ENCODE data around the gene DCBLD1.

DCBLD1 gene

DNA sequence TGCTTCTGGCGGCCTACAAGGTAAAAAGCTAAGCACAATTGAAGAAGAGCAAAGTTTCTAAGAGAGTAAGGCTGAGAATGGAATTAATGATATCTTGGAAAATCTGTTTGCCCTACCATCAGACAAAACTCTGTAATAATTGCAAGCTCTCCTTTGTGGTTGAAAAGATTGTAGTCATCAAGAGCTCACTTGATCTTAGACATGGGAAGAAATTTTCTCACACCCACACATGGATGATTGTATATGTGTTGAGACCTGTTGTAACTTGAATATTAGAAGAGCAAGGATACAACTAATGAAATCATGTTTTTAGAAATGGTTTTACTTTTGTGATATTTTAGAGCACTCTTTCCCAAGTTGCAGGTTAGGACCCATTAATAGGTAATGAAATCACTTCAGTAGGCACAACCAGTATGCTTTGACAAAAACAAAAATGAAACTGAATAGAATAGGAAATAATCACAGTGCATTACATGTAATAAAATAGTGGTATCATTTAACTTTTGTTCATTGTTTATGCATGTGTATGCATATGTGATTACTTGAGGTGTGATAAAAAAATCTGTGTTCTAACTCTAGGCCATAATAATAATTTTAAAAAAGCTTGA lies 14.0 kb downstream of the DCBLD1 start:
- no peak for DNase-seq (ENCODE audit: insufficient read length, low spot score)
- peak; percentile 83 for FAIRE-seq

DNA sequence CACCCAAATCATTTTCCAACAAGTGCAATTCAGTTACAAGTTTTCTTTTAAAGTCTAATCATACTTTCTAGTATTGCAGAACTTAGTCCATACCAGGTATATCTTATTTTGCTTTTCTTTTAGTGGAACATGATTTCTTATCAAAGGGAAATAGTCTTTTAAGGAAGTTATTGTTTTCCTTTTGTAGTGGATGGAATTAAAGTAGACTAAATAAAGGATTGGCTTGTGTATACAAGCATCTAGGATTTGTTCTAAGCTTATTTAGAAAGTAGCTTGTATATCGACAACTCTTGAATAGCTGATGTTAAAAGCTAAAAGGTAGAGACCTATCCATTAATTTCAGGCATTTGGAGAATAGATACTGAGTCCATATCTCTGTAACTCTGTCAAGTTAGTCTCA lies 14.8 kb downstream of the DCBLD1 start:
- TF ChIP-seq POLR2A (IDR thresholded peaks at IDR 0.05; ENCODE audit: low read depth, low read length), result no peak
- FAIRE-seq (no peak), DNase-seq (ENCODE audit: insufficient read length, low spot score) (no peak)

More for the DNA sequence above, 14.0 kb downstream of the DCBLD1 start:
- no peak for TF ChIP-seq POLR2A (IDR thresholded peaks at IDR 0.05; ENCODE audit: low read depth, low read length)

- FAIRE-seq (peak; percentile 94), DNase-seq (ENCODE audit: insufficient read length, low spot score) (no peak)
- no peak for TF ChIP-seq POLR2A (IDR thresholded peaks at IDR 0.05; ENCODE audit: low read depth, low read length)
These were observed 15.7 kb downstream of the DCBLD1 start for GRCh38 chr6:117498159-117498558.

DNA sequence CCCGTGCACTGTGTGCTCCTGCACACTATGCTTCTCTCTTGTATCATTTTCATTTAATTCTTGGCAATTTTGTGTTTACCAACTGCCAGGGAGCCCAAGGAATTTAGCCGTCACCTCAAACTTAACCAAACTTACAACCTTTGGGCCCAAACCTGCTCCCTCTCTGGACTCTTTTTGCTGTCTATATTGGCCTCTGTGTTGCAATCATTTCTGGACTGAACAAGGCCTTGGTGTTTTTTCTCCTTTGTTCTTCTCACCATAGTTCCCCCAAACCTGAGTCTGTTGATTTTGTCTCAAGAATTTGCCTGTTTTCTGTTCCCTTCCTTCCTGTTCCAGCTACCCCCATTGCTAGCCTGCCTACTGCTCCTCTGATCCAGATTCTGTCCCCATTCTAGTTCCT lies 19.2 kb downstream of the DCBLD1 start:
- no peak for TF ChIP-seq POLR2A (IDR thresholded peaks at IDR 0.05; ENCODE audit: low read depth, low read length)
- FAIRE-seq, result no peak
- DNase-seq (ENCODE audit: insufficient read length, low spot score), result no peak

- FAIRE-seq (no peak), DNase-seq (ENCODE audit: insufficient read length, low spot score) (no peak)
- TF ChIP-seq POLR2A (IDR thresholded peaks at IDR 0.05; ENCODE audit: low read depth, low read length), result no peak
These were observed 20.1 kb downstream of the DCBLD1 start for GRCh38 chr6:117502580-117502979.

DNA sequence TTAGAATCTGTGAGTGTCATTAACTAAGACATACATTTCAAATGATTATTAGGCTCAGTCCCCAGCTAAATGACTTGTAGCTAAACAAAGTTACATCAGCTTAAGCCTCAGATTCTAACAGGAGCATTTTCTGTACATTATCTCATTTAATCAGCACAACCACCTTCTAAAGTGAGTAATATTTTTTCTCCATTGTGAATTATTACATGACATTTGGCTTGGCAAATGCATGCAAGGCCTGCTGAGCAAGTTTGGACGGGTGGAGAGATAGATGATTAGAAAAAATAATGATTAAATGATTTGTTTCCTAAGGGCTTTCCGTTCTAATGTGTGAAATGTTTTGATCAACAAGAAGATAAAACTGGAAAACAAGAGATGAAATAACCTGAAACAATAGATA lies 20.7 kb downstream of the DCBLD1 start:
- DNase-seq (ENCODE audit: insufficient read length, low spot score) (no peak), FAIRE-seq (no peak)
- no peak for TF ChIP-seq POLR2A (IDR thresholded peaks at IDR 0.05; ENCODE audit: low read depth, low read length)

DNA sequence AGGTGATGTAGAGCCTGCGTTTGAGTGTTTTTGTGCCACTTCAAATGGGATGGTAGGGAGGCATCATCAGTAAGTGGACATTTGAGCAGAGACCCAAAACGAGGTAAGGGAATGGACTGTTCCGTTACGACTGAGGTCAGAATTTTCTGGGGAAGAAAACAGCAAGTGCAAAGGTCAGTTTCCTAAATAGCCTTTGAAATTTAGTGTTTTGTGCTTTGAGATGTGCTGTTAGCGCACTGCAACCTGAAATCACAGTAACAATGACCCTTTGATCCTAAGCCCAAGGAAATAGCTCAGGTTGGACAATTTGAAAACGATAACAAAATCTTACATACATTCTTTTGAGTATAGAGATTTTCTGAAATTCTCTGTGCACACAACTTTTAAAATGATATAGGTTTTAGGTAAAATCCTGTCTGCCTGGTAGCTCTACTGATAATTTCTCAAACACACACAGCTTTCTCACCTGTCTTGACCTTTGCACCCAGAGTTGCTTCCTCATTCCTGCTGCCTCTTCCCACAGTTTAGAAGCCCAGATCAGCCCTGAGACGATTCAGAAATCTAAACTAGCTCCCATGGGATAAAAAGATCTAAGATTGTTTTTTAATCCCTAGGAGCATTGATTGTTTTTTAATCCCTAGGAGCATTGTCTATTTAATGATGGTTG lies 22.1 kb downstream of the DCBLD1 start:
- no peak for FAIRE-seq
- DNase-seq (ENCODE audit: insufficient read length, low spot score), result no peak
- TF ChIP-seq POLR2A (IDR thresholded peaks at IDR 0.05; ENCODE audit: low read depth, low read length), result no peak

- TF ChIP-seq POLR2A (IDR thresholded peaks at IDR 0.05; ENCODE audit: low read depth, low read length), result no peak
- DNase-seq (ENCODE audit: insufficient read length, low spot score), result no peak
- FAIRE-seq, result no peak
These were observed 22.8 kb downstream of the DCBLD1 start for GRCh38 chr6:117505311-117505710.

GRCh38 chr6:117506180-117506835 lies 23.8 kb downstream of the DCBLD1 start:
- DNase-seq (ENCODE audit: insufficient read length, low spot score) (no peak), FAIRE-seq (no peak)
- TF ChIP-seq POLR2A (IDR thresholded peaks at IDR 0.05; ENCODE audit: low read depth, low read length), result no peak

DNA sequence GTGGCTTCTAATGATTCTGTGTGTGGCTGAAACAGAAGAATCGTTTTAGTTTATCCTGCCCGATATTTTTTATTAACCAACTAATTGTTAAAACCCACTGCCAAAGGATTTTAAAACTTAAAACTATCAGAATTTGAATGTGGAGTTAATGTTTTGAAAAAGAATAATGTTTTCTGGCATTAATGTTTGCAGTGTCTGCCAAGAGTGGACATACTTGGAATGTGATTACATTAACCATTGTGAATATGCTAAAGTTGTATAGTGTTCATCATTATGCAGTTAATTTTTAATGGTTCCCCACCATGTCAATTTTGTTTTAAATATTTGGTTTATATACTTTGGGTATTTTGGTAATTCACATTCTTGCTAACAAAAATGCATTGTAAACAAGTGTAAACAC lies 24.4 kb downstream of the DCBLD1 start:
- no peak for FAIRE-seq

DNA sequence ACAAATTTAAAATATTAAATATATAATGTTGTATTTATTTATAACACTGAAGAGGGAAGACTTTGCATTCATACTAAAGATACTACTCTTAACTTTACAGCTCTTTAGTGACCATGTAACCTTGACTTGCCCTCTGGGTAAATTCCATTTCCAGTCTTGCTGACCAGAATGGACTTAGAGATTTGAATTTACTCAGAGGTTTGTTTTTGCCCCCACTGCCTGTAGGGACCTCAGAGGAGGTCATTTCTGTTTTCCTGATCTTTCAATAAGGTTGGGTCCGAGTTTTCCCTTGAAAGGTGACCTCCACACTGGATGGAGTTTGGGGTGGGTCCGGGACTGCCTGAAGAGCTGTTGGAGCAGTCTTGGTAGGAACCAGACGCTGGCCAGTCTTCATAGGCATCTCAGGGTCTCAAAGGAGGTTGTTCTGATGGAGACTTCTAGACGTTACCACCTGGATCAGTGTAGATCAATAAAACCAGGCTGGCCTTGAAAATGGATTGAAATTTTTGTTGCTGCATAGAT lies 26.0 kb downstream of the DCBLD1 start:
- no peak for FAIRE-seq
- no peak for TF ChIP-seq POLR2A (IDR thresholded peaks at IDR 0.05; ENCODE audit: low read depth, low read length)
- DNase-seq (ENCODE audit: insufficient read length, low spot score), result no peak

More for the DNA sequence above, 24.4 kb downstream of the DCBLD1 start:
- no peak for DNase-seq (ENCODE audit: insufficient read length, low spot score)
- no peak for TF ChIP-seq POLR2A (IDR thresholded peaks at IDR 0.05; ENCODE audit: low read depth, low read length)

DNA sequence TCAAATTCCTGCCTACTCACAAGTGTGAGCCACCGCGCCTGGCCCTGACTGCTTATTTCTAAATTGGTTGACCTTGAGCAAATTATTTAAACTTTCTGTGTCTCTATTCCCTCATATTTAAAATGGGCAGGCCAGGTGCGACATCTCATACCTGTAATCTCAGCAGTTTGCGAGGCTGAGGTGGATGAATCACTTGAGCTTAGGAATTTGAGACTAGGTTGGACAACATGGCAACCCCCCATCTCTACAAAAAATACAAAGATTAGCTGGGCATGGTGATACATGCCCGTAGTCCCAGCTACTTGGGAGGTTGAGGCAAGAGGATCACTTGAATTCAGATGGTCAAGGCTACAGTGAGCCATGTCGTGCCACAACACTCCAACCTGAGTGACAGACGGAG lies 26.5 kb downstream of the DCBLD1 start:
- TF ChIP-seq POLR2A (IDR thresholded peaks at IDR 0.05; ENCODE audit: low read depth, low read length), result no peak
- FAIRE-seq (no peak), DNase-seq (ENCODE audit: insufficient read length, low spot score) (no peak)

- FAIRE-seq (no peak), DNase-seq (ENCODE audit: insufficient read length, low spot score) (no peak)
- TF ChIP-seq POLR2A (IDR thresholded peaks at IDR 0.05; ENCODE audit: low read depth, low read length), result no peak
These were observed 29.8 kb downstream of the DCBLD1 start for GRCh38 chr6:117512056-117512828.

GRCh38 chr6:117512987-117513573 lies 30.6 kb downstream of the DCBLD1 start:
- no peak for FAIRE-seq
- TF ChIP-seq POLR2A (IDR thresholded peaks at IDR 0.05; ENCODE audit: low read depth, low read length), result no peak
- no peak for DNase-seq (ENCODE audit: insufficient read length, low spot score)
